WTC11 (cell line): Measurements from ENCODE around the gene TTC4.

Experiments
- CBFB ChIP-seq: sonication (generic); formaldehyde crosslinking; IDR thresholded peaks from 2 replicates; pipeline ENCODE4 v1.8.1; 2022; ENCODE audit warnings: mild to moderate bottlenecking, low read depth, missing genetic modification reagents
- CREB1 ChIP-seq: sonication (generic); formaldehyde crosslinking; IDR thresholded peaks from 2 replicates; pipeline ENCODE4 v1.8.0; 2023; ENCODE audit warnings: mild to moderate bottlenecking, missing genetic modification reagents
- ETV6 ChIP-seq: sonication (generic); formaldehyde crosslinking; IDR thresholded peaks from 2 replicates; pipeline ENCODE4 v1.8.1; 2022; ENCODE audit warnings: mild to moderate bottlenecking, missing genetic modification reagents
- FOXJ3 ChIP-seq: sonication (generic); formaldehyde crosslinking; IDR thresholded peaks from 2 replicates; pipeline ENCODE4 v1.9.0; 2021; ENCODE audit warnings: missing genetic modification reagents, mild to moderate bottlenecking, borderline replicate concordance
- NFE2L1 ChIP-seq: sonication (generic); formaldehyde crosslinking; IDR thresholded peaks from 2 replicates; pipeline ENCODE4 v1.8.1; 2023; ENCODE audit warnings: missing genetic modification reagents
- TP53 ChIP-seq: sonication (generic); formaldehyde crosslinking; IDR thresholded peaks from 2 replicates; pipeline ENCODE4 v1.8.1; 2023; ENCODE audit warnings: mild to moderate bottlenecking, missing genetic modification reagents
- TF ChIP-seq, protein P1 (sequence below): fragments of 200-600 bp; IDR thresholded peaks from 2 replicates; pipeline ENCODE4 v1.8.0; 2022; ENCODE audit warnings: antibody characterized with exemption
- TF ChIP-seq, protein P2 (sequence below): sonication (generic); formaldehyde crosslinking; IDR thresholded peaks from 2 replicates; pipeline ENCODE4 v1.8.0; 2022; ENCODE audit warnings: mild to moderate bottlenecking, missing genetic modification reagents

DNA sequence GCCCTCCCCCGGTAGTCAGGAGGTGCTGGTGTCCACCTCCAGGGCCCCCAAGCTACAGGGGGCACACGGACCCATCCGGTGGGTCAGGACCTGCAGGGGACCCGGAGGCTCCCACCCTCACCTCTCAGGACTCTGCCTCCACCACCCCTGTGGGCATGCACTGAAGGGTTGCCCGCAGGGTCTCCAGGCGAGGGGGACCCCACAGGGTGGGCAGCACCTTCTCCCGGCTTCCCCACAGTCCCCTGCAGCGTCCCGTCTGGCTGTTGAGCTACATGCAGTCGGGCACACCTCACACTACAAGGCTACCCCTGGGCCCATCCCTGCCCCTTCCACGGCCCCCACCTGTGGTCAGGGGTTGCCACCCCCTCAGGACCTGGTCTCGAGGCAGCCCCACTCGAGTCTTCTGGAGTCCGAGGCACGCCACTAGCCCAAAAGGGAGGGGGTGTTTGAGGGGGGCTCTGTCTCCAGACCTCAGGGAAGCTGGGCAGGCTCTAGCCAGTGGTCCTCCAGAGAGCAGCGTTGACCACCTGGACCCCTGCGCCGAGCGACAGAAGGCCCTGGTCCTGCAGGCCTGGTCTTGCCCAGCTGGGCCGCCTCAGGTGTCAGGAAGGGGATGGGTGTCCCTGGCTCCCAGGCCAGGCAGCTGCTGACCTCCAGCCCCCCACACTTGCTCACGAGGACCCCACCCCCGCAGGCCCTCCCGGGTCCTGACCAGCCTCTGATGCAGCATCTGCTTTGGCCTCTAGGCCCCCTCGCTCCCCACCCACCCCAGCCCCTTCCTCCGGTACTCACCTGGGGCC, 39.0 kb downstream of the TTC4 start:
- TF ChIP-seq, protein P1, sequence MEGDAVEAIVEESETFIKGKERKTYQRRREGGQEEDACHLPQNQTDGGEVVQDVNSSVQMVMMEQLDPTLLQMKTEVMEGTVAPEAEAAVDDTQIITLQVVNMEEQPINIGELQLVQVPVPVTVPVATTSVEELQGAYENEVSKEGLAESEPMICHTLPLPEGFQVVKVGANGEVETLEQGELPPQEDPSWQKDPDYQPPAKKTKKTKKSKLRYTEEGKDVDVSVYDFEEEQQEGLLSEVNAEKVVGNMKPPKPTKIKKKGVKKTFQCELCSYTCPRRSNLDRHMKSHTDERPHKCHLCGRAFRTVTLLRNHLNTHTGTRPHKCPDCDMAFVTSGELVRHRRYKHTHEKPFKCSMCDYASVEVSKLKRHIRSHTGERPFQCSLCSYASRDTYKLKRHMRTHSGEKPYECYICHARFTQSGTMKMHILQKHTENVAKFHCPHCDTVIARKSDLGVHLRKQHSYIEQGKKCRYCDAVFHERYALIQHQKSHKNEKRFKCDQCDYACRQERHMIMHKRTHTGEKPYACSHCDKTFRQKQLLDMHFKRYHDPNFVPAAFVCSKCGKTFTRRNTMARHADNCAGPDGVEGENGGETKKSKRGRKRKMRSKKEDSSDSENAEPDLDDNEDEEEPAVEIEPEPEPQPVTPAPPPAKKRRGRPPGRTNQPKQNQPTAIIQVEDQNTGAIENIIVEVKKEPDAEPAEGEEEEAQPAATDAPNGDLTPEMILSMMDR: no peak
- TF ChIP-seq CBFB: no peak
- TF ChIP-seq FOXJ3: no peak
- no peak for TF ChIP-seq NFE2L1 (CRISPR knock-in tag)
- no peak for TF ChIP-seq ETV6
- TF ChIP-seq, protein P2, sequence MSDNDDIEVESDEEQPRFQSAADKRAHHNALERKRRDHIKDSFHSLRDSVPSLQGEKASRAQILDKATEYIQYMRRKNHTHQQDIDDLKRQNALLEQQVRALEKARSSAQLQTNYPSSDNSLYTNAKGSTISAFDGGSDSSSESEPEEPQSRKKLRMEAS (CRISPR knock-in tag): no peak
- TF ChIP-seq TP53 (CRISPR knock-in tag): no peak
- TF ChIP-seq CREB1: no peak
